Measurements from ENCODE around the gene DLL1.

Gene DLL1

DNA sequence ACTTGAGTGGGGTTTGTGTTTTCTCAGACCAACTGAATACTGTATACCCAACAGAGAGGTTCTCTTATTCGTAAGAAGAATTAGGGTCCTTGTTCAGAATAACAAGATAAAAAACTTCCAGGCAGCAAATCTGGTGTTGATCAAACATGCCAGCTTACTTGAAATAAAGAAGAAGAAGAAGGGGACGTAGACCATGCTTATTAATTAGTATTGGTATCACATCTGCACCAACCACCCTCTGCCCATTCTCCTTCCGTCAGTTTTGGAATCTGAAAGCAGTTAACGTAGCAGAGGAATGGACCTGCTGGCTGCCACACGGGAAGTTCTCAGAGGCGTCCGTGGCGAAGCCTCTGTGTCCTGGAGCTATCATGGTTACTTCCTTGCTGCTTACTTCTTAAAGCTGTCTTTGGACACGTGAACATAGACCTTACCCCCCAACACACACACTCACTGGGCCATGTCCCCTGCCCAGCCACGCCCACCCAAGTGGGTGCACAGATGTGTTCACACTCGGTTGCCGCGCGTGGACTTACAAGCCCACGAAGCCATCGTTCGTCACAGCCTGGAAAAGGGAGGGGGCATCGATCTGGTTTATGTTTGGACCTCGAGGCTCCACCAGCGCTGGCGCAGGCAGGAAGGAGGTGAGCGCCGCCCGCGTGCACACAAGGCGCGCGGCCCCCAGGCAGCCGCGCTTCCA is 4.1 kb upstream of the DLL1 start:
- no peak for DNase-seq

DNA sequence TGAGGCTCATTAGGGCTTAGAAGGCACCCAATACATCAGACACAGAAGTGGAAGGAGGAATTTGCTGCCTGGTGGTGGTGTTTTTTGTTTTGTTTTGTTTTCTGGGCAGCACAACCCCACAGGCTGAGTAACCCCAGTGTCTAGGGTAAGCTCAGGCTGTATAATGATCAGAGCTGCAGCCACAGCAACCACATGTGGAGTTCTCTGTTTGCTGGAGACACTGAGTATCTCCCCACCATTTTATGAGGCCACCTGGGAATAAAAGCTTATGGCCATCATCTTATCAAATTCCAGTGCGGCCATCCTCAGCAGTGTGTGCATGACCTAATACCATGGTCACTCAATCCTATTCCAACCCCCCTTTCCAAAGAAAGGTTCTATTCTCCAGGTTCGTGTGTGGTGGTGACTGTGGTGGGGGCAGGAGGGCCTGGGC is 3.4 kb upstream of the DLL1 start:
- DNase-seq: no peak

DNA sequence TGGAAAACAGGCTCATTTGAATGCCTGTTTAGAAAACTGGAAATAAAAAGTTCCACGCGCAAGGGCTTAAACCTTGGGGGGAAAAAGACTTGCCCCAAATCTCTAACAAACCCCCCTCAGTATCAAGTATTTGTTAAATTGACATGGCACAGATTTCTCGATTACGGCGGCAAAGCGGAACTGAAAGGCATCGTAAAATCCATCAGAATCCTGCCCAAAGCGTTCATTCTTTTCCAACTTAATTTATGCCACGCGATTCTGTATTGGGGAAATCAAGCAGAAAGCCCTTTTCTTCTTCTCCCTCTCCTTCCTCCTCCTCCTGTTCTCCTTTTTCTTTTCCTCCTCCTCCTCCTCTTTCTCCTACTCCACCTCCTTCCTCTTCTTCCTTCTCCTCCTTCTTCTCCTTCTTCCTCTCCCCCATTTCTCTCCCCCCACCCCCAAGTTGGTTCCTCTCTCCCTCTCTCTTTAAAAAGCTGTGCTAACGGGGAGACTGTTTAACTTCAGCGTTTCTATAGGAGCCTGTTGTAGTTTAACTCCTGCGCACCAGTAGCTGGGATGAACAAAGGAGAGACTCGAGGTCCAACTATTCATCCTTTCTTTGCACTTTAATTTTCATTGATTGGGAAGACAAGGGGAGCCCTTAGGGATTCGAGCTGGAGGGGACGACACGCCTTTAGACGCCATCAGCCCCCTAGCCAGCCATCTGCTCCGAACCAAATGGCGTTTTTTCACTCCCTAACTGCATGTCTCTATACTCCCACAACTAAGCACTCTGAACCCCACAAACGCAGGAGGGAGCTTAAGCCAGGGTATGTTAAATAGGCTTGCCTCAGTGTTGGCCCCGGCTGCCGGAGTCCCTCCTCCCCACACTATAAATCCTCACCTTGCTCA is 2.7 kb upstream of the DLL1 start:
- DNase-seq: no peak

DNA sequence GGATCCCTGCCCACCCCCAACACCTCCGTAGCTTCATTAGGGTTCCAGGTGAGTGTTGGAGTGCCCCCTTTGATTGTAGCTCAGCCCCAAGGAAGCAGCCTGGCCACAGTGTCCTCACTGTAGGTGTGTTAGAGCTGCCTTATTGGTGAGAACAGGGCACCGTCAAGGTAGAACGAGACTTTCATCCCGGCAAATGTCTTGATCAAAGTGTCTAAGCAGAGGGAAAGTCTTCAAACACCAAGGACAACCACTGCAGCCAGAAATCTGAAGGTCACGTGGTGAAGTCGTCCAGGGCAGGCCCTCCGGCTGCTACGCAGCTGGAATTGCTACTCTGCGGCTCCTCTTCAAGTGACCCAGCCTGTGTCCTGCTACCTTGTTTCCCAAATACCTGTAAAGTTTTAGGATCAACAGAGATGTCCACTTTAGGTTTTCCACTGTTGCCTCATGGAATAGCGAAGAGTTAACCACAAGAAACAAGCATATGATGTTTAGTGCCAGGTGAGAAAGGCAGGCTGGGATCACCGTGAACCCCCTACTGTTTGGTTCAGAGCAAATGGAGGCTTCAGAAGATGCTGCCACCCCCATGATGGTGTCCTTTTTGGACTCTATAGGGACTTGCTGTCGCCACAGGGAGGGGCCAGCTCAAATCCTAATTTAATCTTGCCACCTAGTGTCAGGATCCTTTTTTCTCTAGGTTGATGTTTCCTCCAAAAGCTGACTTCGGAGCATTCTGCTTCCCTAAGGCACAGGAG is 1.7 kb upstream of the DLL1 start:
- DNase-seq: no peak

DNA sequence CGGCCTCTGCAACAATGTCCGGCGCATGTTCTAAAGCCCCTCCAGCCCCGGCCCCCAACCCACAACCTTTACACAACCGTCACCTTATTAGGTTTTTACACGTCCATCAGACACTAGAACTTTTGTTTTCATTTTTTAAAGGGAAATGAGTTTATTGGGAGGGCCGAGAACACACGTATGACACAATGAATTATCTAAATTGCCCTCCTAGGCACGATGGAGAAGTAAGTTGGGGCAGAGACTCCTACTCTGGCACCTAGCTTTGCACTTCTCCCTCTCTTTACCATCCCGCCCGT is 1.2 kb upstream of the DLL1 start:
- no peak for DNase-seq

DNA sequence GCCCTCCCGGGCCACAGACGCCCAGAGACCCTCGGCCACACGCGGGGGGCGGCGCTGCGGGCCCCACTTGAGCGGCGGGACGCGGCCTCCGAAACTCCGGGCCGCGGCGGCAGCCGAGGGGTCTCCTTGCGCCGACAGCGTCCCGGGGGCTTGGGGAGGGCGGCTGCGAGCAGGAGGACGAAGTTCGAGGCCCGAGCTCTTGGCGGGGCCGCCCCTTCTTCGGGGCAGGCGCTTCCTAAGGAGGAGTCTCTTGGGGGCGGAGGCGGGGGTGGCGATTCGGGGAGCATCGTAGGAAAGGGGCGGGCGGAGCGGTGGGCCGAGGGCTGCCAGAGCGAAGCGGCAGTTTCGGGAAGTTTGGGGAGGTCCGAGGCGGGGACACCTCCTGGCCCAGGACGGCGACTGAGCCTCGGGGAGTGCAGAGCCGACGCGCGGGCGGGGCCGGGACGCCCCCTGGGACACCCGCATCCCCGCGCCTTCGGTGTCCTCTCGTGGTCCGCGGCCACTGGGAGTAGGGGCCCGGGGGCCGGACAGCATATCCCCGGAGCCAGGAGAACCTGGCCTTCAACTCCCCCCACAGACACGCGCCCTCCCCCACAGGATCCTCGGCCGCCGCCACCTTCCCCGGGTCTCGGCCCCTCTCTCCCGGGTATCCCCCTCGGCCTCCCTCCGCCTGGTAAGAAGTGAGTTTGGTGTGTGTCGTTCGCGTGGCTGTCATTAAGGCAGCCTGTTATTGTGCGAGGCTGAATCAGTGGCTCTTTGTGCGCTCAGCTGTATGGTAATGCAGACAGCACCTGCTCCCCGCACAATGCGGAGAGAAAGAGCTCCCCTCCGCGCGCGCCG is 613 bp upstream of the DLL1 start:
- DNase-seq: peak; percentile 52

DNA sequence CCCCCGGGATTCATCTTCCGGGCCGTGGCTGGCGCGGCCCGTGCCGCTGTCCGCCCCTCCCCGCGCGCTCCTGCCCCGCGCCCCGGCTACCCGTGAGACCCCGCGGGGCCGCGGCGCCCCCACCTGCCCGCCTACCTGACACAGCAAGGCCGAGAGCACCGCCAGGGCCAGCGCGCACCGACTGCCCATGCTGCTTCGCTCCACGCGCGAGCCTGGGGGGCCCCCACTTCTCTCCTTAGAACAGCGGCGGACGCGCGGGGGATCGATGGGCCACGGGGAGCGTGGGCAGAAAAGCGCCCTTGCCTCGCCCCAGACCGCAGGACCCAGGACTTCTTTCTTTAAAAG is 955 bp downstream of the DLL1 start:
- DNase-seq: no peak

DNA sequence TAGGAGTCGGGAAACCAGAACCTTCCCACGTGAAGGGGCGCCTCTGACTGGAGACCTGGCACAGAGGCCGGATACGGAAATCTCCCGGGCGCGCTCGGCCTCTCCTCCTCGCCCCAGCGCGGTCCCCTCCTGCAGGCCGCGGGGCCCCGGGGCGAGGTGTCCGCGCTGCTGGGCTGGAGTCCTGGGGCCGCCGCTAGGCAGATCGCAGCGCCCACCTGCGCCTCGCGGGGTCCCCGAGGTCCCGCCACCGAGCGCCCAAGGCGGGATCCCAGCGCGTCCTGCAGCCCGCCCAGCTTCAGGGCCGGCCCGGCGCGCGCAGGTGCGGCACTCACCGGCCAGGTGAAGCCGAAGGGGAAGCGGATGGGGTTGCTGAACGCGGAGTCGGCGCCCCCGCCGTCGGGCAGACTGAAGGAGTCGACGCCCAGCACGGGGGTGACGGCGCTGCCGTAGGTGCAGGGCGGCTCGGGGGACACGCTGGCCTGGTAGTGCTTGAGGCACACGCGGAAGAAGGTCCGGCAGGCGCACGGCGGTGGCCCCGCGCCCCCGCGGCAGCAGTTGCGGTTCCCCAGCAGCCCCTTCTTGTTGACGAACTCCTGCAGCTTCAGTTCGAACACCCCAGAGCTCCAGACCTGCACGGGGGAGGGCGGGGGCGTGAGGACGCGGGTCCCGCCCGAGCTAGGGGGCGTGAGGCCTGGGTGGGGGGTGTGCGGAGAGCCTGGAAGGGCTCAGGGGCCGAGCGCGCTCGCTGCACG is 1.5 kb downstream of the DLL1 start:
- DNase-seq: no peak

DNA sequence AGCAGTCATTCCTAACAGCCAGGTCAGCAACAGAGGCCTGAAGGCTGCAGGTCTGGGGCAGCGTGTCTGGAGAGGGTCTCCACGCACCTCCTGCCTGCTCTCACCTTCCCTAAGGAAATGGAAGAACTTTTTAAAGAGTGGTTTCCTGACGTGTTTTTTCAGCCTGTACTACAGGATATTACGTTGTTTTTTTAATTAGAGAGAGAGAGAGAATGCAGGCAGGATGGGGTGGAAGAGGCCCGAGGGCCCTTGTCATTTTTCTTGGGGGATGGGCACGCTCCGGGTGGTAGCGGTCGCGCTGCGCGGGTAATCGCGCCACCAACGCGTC is 2.1 kb downstream of the DLL1 start:
- DNase-seq: no peak

DNA sequence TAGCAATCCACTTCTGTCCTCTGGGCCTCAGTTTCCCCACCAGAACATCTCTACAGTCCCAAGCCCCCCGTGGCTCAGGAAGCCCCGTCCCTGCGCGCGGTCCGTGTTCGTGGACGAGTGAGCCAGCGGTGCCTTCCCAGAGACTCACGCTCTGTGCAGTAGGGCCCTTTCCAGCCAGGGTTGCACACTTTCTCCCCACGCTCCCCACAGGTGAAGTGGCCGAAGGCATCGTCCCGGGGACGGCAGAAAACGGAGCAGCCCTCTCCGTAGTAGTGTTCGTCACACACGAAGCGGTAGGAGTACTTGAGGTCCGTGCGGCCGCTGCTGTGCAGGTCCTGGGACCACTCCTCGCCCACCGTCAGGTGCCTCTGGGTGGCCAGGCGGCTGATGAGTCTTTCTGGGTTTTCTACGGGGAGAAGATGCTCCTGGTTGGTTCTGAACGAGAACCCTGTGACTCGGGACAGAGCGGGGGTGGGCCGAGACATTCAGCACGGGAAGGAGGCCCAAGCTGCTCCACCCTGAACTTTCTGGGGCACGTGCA is 2.7 kb downstream of the DLL1 start:
- no peak for DNase-seq

DNA sequence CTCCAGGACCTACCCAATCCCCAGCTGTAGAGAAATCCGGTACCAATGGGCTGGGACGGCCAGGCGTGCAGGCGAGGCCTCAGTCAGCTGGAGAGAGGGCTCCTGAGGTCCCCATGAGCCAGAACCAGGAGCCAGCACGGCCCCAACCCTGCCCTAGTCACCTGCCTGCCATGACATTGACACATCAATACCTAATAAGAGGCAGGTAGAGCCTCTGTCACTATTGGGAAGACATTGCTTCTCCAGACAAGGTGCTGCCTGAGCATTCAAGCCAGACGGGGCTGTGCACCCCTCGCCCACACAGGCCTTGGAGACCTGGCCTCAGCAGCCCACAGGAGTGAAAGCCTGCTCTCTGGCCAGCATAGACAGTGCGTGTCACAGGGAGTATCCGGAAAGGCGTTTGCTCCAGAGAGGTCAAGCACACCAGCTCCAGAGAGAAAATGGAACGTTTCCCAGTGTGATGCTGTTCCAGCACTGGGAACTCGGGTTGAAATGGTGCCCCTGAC is 3.5 kb downstream of the DLL1 start:
- DNase-seq: no peak

DNA sequence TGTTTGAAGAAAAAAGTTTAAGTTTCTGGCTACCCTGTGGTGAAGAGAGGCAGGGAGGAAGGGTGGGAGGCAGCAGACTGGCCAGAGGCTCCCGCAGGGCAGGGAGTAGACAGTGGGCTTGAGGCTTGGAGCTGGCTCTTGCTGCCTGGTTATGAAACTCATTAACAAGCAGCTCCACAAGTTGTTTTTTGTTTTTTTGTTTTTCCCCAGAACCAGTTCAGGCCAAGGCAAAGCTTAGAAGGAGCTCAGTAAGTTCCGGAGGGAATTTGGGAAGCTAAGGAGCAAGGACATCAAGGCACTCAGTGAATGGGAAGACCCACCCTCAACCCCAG is 4.0 kb downstream of the DLL1 start:
- DNase-seq: no peak

DNA sequence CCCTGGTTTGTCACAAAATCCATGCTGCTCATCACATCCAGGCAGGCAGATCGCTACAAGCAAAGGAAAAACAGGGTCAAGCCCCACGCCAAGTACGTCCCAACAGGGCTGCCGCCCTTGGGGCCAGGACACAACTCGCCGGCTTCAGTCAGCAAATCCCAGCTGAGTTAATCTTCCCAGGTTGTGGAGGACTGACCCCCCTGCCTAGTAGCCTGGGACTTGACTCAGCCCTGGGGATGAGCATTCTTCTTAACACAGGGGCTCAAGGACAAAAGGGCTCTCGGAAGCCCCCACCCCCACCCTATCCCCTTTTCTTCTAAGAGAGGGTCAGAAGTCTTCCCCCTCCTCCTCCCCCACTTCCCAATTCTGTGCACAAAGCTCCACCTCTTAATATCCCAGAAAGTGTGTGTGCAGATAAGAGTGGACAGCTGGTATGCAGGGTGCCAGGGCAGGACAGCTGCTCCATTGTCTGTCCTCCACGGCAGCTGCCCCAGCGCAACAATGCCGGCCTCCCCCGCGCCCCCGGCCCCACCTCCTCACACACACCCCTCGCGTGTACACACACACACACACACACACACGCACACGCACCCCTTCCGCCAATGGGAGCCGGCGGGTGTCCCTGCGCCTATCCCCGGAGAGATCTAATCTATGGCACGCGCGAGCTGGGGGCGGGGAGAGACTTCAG is 4.5 kb downstream of the DLL1 start:
- no peak for DNase-seq

DNA sequence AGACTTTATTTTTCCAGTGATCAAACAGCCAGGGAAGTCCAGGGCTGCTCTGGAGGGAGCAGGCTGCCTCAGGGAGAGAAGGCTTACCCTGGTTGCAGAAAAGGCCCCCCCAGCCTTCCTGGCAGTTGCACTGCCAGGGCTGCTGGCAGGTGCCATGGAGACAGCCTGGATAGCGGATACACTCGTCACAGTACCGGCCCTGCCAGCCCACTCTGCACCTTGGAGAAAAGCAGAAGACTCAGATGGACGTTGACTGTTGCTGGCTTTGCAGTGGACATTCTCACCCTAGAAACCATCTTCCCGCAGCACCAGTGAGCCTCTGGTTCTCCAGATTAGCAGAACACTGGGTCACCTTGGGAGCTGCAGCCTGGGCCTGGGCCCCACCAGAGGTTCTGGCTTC is 5.4 kb downstream of the DLL1 start:
- no peak for DNase-seq

DNA sequence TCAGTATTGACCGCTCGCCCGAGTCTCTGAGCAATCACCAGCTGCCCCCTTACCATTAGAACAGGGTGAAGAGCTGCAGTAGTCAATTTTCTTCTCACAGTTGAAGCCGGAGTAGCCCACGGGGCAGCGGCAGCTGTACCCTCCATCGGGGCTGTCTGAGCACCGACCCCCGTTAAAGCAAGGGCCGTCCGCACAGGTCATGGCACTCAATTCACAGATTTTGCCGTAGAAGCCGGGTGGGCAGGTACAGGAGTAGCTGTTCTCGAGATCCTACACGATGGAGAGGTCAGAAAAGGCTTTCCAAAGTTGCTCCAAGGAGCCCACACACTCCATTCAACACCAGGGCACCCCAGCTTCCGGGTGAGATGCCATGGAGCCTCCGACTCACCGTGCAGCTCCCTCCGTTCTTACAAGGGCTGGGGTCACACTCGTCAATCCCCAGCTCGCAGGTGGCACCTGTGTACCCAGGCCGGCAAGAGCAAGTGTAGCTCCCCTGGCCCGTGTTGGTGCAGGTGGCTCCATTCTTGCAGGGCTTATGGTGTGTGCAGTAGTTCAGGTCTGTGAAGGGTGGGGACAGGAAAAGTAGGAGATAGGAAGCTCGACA is 5.9 kb downstream of the DLL1 start:
- DNase-seq: no peak

DNA sequence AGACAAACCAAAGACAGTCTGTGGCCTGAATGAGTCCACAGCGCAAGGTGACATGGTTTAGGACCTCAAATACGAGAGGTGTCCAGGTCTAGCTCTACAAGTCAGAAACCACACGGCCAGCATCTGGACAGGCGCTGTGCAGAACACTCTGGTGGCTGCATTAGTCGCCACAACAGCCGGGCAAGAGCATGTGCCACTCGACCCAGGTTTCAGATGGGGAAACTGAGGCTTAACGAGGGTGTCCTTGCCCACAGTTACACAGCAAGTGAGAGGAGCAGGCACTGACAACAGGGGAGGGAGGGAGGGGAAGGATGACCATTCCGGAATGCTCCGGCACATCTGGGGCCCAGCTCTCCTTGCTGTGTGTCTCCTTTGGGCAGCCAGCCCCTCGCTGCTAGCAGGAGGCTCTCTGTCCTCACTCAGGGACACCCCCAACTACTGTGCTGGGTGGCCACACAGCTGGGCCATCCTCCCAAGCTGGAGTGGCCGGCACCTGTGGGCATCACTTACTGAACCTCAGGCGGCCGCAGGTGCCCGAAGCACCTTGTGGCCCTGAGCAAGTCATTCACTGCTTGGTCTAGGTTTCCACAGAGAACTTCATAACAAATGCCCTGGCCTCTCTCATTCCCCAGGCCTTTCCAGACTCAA is 6.6 kb downstream of the DLL1 start:
- DNase-seq: no peak

DNA sequence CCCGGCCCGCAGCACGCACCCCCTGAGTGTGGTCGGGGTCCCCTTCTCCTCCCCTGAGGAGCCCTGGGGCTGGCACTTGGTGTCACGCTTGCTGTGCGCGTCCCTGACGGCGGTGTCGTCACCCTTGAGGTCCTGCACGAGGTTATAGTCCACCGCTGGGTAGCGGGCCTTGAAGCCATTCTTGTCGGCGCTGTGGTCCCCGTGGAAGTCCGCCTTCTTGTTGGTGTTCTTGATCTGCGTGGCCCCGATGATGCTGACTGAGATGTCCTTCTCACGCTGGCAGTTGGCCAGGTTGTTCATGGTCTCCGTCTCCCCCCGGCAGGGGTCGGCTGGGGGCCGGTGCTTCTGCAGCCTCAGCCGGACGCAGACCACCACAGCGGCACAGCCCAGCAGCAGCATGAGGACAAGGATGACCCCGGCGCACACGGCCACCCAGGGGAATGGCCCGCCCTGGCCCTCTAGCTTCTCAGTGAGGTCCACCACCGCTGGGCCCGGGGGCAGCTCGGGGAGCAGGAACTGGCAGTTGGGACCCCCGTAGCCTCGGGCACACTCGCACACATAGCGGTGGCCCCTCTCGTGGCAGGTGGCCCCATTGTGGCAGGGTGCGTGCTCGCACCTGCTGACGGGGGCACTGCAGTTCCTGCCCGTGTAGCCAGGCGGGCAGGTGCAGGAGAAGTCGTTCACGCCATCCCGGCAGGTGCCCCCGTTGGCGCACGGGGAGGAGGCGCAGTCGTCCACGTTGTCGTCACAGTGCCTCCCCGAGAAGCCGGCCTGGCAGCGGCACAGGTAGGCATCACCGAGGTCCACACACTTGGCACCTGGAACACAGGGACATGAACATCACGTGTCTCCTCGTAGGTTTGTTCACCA is 7.4 kb downstream of the DLL1 start:
- DNase-seq: no peak

DNA sequence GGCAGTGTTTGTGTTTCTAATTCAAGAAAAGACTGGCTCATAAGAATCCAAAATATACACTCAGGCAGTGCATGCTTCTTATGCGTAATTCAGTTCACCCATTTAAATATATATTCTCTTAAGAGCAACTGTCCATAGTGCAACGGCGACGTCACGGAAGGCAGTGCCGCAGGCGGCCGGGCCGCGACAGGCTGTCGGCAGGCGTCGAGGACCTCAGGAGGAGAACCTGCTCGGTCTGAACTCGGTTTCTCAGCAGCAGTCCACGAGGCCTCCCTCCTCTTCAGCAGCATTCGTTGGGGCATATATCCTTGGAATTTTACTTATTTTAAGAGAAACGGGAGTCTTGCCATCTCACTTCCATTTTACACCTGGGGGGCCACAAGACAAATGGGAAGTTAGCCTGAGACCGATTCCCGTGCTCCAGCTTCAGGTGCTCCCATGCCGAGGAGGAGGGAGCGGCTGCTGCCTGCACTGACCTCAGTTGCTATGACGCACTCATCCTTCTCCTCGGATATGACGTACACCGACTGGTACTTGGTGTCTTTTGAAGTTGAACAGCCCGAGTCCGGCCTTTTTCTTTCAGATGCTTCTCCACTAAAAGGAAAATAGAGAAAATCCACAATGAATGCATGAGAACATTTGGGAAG is 8.2 kb downstream of the DLL1 start:
- no peak for DNase-seq

Measured in activated CD4-positive, alpha-beta T cell treated with anti-CD3 and anti-CD28 coated beads for 48 hours (primary cell).